ENCODE measurements around the gene PTPRN2. TPM values are rescaled to one million over a fixed set of nuclear protein-coding genes. Genes with fewer than 3 reads are reported as not detected.

Gene PTPRN2
- total and polyA plus RNA-seq, 8 donors, result 12.2 to 49.2 (median 31.8) TPM

- ATAC-seq (no peak), DNase-seq (no peak), FAIRE-seq (no peak)
- Histone ChIP-seq H3K27ac (no peak overlapping the region), H3K9me3 (no peaks in the 10 kb centered on the region), H3K36me3 (no peaks in the 10 kb centered on the region), H3K4me1 (no peaks in the 10 kb centered on the region), H3K27me3 (no peaks in the 10 kb centered on the region), H3K4me3 (no peak overlapping the region)
- no peak for TF ChIP-seq CTCF (IDR thresholded peaks at IDR 0.05)
- 49 to 62% methylated on average over 29 of the region's 29 CpGs for WGBS, 2 donors
- intact Hi-C loops (cut with DNase I), result no loop called here
Measured at GRCh38 chr7:157961731-157962457, 625.7 kb downstream of the PTPRN2 start.

GRCh38 chr7:157955348-157955999, 632.1 kb downstream of the PTPRN2 start:
- H3K4me1 ChIP-seq, result no peaks in the 10 kb centered on the region
- H3K36me3 ChIP-seq, result no peaks in the 10 kb centered on the region
- H3K27me3 ChIP-seq, result no peaks in the 10 kb centered on the region
- H3K4me3 ChIP-seq, result no peak overlapping the region
- H3K27ac ChIP-seq, result no peak overlapping the region
- FAIRE-seq (no peak), DNase-seq (no peak), ATAC-seq (no peak)
- no peak for TF ChIP-seq CTCF (IDR thresholded peaks at IDR 0.05)
- no peaks in the 10 kb centered on the region for H3K9me3 ChIP-seq
- intact Hi-C loops (cut with DNase I), result no loop called here
- WGBS, 2 donors, result 73 to 81% methylated on average over 13 of the region's 13 CpGs

- no peaks in the 10 kb centered on the region for H3K4me1 ChIP-seq
- FAIRE-seq (no peak), ATAC-seq (no peak), DNase-seq (no peak)
- H3K27me3 ChIP-seq, result no peaks in the 10 kb centered on the region
- no peak overlapping the region for H3K27ac ChIP-seq
- H3K36me3 ChIP-seq, result no peaks in the 10 kb centered on the region
- TF ChIP-seq CTCF (IDR thresholded peaks at IDR 0.05), result no peak
- H3K4me3 ChIP-seq, result no peak overlapping the region
- H3K9me3 ChIP-seq, result no peaks in the 10 kb centered on the region
- 79 to 86% methylated on average over 7 of the region's 7 CpGs for WGBS, 2 donors
- intact Hi-C loops (cut with DNase I), result no loop called here
Measured at GRCh38 chr7:157954901-157955300, 632.7 kb downstream of the PTPRN2 start.

GRCh38 chr7:157952841-157953645, 634.6 kb downstream of the PTPRN2 start:
- ATAC-seq, result no peak

More at GRCh38 chr7:157952841-157953645, 634.6 kb downstream of the PTPRN2 start:
- peaks cover 0 to 4% (median 0%) of the 10 kb centered on the region in 4 donors for H3K9me3 ChIP-seq
- TF ChIP-seq CTCF (IDR thresholded peaks at IDR 0.05), result no peak
- H3K27me3 ChIP-seq, result no peaks in the 10 kb centered on the region
- H3K4me3 ChIP-seq, result no peak overlapping the region
- H3K27ac ChIP-seq, result no peak overlapping the region
- H3K36me3 ChIP-seq, result no peaks in the 10 kb centered on the region
- intact Hi-C loops (cut with DNase I), result no loop called here
- DNase-seq (no peak), FAIRE-seq (no peak)
- no peaks in the 10 kb centered on the region for H3K4me1 ChIP-seq
- WGBS, 2 donors, result 86 to 87% methylated on average over 23 to 25 of the region's 25 CpGs
